HepG2 (cell line): ENCODE data around the gene EPHA10. TPM values are rescaled to one million over a fixed set of nuclear protein-coding genes. Genes with fewer than 3 reads are reported as not detected.

Experiments used
- CREB3 ChIP-seq: sonication (generic); formaldehyde crosslinking; IDR thresholded peaks from 2 replicates; pipeline ENCODE4 v1.5.0; 2020; ENCODE audit warnings: missing genetic modification reagents
- DR1 ChIP-seq: sonication (generic); formaldehyde crosslinking; IDR thresholded peaks from 2 replicates; pipeline ENCODE4 v1.8.0; 2021; ENCODE audit warnings: mild to moderate bottlenecking, missing genetic modification reagents, inconsistent platforms
- HNRNPLL ChIP-seq: fragments of 200-400 bp; formaldehyde crosslinking; IDR thresholded peaks from 2 replicates; pipeline ENCODE4 v1.6.1; 2017; ENCODE audit warnings: mild to moderate bottlenecking, low read depth, low read length; ENCODE audit not compliant: poor library complexity, severe bottlenecking
- KDM5B ChIP-seq: sonication (generic); formaldehyde crosslinking; IDR thresholded peaks from 2 replicates; pipeline ENCODE4 v1.4.0; 2020; ENCODE audit warnings: missing genetic modification reagents, mild to moderate bottlenecking, borderline replicate concordance
- MBD4 ChIP-seq: IDR thresholded peaks from 2 replicates; pipeline ENCODE4 v1.6.1; 2012; ENCODE audit warnings: low read length, inconsistent platforms, borderline replicate concordance
- NFE2L2 ChIP-seq: fragments of 150-350 bp; IDR thresholded peaks from 2 replicates; pipeline ENCODE4 v1.6.1; 2014; ENCODE audit warnings: low read length
- RARG ChIP-seq: sonication (generic); formaldehyde crosslinking; IDR thresholded peaks from 2 replicates; pipeline ENCODE4 v1.4.0; 2020; ENCODE audit warnings: low read depth, mild to moderate bottlenecking, missing genetic modification reagents
- ZBED4 ChIP-seq: sonication (generic); formaldehyde crosslinking; IDR thresholded peaks from 2 replicates; pipeline ENCODE4 v1.4.0; 2020; ENCODE audit warnings: missing genetic modification reagents, borderline replicate concordance
- ZBTB14 ChIP-seq: sonication (generic); formaldehyde crosslinking; IDR thresholded peaks from 2 replicates; pipeline ENCODE4 v1.4.0; 2020; ENCODE audit warnings: missing genetic modification reagents
- ZNF792 ChIP-seq: IDR thresholded peaks from 2 replicates; pipeline ENCODE4 v1.6.1; 2016
- polyA plus RNA-seq, 8 experiments: library from polyadenylated mRNA; depleted of rRNA in 3 of 8; stranded (reverse) in 7 of 8; unstranded in 1 of 8; fragments of >200 nt; fragmentation: Illumina TruSeq in 4 of 8; extraction: Trizol in 4 of 8; gene quantifications; 2 replicates each; pipeline versions ENCODE4 v1.2.1 to v1.2.3, GENCODE V29; 2011 to 2016; ENCODE audit warnings: low read depth in 4 of 8, missing spikeins in 1 of 8, mixed read lengths in 1 of 8; ENCODE audit not compliant: insufficient read depth in 1 of 8
- total RNA-seq, 5 experiments: library from RNA; depleted of rRNA; stranded (reverse); fragments of >200 nt; fragmentation: Illumina TruSeq; extraction: Trizol; gene quantifications; 2 replicates each; pipeline ENCODE4 v1.2.3, GENCODE V29; 2016; ENCODE audit warnings: low read depth in 1 of 5
- TF ChIP-seq, protein P1 (sequence below): sonication (generic); formaldehyde crosslinking; IDR thresholded peaks from 2 replicates; pipeline ENCODE4 v1.4.0; 2020; ENCODE audit warnings: missing genetic modification reagents, borderline replicate concordance
- TF ChIP-seq, protein P2 (sequence below): sonication (generic); formaldehyde crosslinking; IDR thresholded peaks from 2 replicates; pipeline ENCODE4 v1.4.0; 2020; ENCODE audit warnings: missing genetic modification reagents
- TF ChIP-seq, protein P3 (sequence below): sonication (generic); formaldehyde crosslinking; IDR thresholded peaks from 2 replicates; pipeline ENCODE4 v1.8.1; 2023; ENCODE audit warnings: mild to moderate bottlenecking, moderate library complexity, missing genetic modification reagents
- TF ChIP-seq, protein P4 (sequence below): sonication (generic); formaldehyde crosslinking; IDR thresholded peaks from 2 replicates; pipeline ENCODE4 v1.8.0; 2022; ENCODE audit warnings: mild to moderate bottlenecking, missing genetic modification reagents; ENCODE audit not compliant: insufficient replicate concordance

Gene EPHA10
- total and polyA plus RNA-seq, 2 of the 13 experiments (the other 11 are each of a cell fraction or from before 2014, with no cell fraction given) = 0.11 to 0.58 TPM

DNA sequence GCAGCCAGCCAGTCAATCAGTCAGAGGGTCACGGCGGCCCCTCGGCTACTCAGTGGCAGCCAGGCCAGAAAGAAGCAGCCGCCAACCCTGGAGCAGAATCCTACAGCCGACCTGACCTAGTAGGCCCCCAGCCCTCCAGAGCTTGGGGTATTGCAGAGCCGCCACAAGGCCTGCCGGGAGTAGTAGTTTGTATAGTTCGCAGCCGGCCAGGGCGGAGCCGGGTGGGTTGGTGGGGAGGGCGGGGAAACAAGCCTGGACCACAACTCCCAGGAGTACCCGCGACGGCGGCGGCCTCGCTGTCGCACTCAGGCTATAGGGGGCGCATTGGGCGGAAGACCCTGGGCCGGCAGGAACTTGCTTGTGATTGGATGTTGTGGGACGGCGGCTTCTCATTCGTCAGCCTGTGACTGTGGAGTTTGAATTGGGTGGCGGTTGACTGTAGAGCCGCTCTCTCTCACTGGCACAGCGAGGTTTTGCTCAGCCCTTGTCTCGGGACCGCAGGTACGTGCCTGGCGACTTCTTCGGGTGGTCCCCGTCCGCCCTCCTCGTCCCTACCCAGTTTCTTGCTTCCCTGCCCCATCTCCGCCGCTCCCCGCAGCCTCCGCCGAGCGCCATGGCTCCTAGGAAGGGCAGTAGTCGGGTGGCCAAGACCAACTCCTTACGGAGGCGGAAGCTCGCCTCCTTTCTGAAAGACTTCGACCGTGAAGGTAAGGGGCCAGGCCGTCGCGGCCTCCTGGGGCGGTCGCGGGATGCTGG, 72.7 kb downstream of the EPHA10 start, which contains the start of gene CDCA8 (continued):
- TF ChIP-seq, protein P1, sequence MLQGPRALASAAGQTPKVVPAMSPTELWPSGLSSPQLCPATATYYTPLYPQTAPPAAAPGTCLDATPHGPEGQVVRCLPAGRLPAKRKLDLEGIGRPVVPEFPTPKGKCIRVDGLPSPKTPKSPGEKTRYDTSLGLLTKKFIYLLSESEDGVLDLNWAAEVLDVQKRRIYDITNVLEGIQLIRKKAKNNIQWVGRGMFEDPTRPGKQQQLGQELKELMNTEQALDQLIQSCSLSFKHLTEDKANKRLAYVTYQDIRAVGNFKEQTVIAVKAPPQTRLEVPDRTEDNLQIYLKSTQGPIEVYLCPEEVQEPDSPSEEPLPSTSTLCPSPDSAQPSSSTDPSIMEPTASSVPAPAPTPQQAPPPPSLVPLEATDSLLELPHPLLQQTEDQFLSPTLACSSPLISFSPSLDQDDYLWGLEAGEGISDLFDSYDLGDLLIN (CRISPR knock-in tag) = peak; percentile 80; the same call in 1 of the 2 replicates
- 0 out of 2 replicates have a peak, but pooled peaks have one; percentile 9 for TF ChIP-seq DR1
- peak; percentile 55; the same call in 1 of the 2 replicates for TF ChIP-seq ZNF792 (CRISPR knock-in tag)
- no peak for TF ChIP-seq ZBED4 (CRISPR knock-in tag)
- no peak; the same call in 1 of the 2 replicates for TF ChIP-seq ZBTB14
- no peak for TF ChIP-seq NFE2L2
- TF ChIP-seq, protein P2, sequence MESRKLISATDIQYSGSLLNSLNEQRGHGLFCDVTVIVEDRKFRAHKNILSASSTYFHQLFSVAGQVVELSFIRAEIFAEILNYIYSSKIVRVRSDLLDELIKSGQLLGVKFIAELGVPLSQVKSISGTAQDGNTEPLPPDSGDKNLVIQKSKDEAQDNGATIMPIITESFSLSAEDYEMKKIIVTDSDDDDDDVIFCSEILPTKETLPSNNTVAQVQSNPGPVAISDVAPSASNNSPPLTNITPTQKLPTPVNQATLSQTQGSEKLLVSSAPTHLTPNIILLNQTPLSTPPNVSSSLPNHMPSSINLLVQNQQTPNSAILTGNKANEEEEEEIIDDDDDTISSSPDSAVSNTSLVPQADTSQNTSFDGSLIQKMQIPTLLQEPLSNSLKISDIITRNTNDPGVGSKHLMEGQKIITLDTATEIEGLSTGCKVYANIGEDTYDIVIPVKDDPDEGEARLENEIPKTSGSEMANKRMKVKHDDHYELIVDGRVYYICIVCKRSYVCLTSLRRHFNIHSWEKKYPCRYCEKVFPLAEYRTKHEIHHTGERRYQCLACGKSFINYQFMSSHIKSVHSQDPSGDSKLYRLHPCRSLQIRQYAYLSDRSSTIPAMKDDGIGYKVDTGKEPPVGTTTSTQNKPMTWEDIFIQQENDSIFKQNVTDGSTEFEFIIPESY (CRISPR knock-in tag) = no peak
- no peak for TF ChIP-seq MBD4
- TF ChIP-seq, protein P3, sequence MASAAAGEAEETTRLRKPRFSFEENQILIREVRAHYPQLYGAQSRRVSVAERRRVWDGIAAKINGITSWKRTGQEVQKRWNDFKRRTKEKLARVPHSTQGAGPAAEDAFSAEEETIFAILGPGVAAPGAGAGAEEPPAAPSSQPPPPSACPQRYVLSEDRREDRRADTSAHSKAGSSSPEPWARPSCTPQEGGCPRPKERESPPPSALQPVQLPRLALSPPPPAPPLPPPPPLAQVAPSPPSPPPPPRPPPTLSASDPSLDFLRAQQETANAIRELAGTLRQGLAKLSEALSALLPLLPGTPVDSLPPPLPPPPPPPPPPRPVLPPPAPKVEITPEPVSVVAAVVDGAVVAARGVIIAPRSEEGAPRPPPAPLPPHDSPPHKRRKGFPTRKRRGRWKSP (CRISPR knock-in tag) = no peak; the same call in 1 of the 2 replicates
- no peak for TF ChIP-seq RARG (CRISPR knock-in tag)
- TF ChIP-seq CREB3 = peak; percentile 87; the same call in 1 of the 2 replicates
- TF ChIP-seq KDM5B (CRISPR knock-in tag) = no peak
- peak; percentile 59 for TF ChIP-seq HNRNPLL
- TF ChIP-seq, protein P4, sequence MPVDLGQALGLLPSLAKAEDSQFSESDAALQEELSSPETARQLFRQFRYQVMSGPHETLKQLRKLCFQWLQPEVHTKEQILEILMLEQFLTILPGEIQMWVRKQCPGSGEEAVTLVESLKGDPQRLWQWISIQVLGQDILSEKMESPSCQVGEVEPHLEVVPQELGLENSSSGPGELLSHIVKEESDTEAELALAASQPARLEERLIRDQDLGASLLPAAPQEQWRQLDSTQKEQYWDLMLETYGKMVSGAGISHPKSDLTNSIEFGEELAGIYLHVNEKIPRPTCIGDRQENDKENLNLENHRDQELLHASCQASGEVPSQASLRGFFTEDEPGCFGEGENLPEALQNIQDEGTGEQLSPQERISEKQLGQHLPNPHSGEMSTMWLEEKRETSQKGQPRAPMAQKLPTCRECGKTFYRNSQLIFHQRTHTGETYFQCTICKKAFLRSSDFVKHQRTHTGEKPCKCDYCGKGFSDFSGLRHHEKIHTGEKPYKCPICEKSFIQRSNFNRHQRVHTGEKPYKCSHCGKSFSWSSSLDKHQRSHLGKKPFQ (CRISPR knock-in tag) = no peak
